ENCODE measurements around the gene MED29. TPM values are rescaled to one million over a fixed set of nuclear protein-coding genes. Genes with fewer than 3 reads are reported as not detected.
A peak's percentile ranks its signal among the peaks of the same experiment; 100 is the strongest.

The MED29 gene
- total and polyA plus RNA-seq, 10 of the 15 experiments (the other 5 are each of a cell fraction or from before 2014, with no cell fraction given), result 3.2 to 36.6 (median 22.8) TPM

- DNase-seq (ENCODE audit: low read depth, low spot score) (no peak), FAIRE-seq (peak; percentile 54), ATAC-seq (no peak)
- Histone ChIP-seq H3K4me2 (ENCODE audit: control insufficient read depth, insufficient read depth) (peak overlapping the region; percentile 25), H3K36me3 (ENCODE audit: control insufficient read depth in 2 of 2, insufficient read depth in 2 of 2, low read length in 1 of 2) (peaks cover 6% of the 10 kb centered on the region in 2 experiments; a peak in 3 of 4 replicates), H3K9ac (ENCODE audit: control insufficient read depth, insufficient read depth, low read length) (peak overlapping the region; percentile 99), H3K4me1 (ENCODE audit: control insufficient read depth, insufficient read depth, low read length) (peaks cover 15% of the 10 kb centered on the region), H3K9me3 (replicated peaks; ENCODE audit: control insufficient read depth, insufficient read depth, low read length) (no peaks in the 10 kb centered on the region), H2AFZ (ENCODE audit: control insufficient read depth, low read depth, low read length) (no peak overlapping the region), H4K20me1 (ENCODE audit: control insufficient read depth, insufficient read depth) (no peaks in the 10 kb centered on the region), H3K27ac (ENCODE audit: control insufficient read depth, insufficient read depth) (peak overlapping the region; percentile 93), H3K4me3 (peak overlapping the region; percentile 98), H3K27me3 (replicated peaks in 1 of 2; ENCODE audit: control insufficient read depth in 2 of 2, insufficient read depth in 2 of 2, low read length in 1 of 2) (no peaks in the 10 kb centered on the region), H3K79me2 (ENCODE audit: control insufficient read depth, insufficient read depth, low read length) (peaks cover 40% of the 10 kb centered on the region)
- ChIA-PET CTCF (interaction anchor here (0.5 to 1.7 kb wide), 11 partner anchors 9 to 258 kb away, joined by 3 to 11 read pairs (median 3); partner anchors contain the start of gene RPS16), RAD21 (ENCODE audit: unreplicated experiment) (interaction anchor here (0.5 to 1.5 kb wide), 7 partner anchors 13 to 89 kb away, joined by 3 to 6 read pairs (median 4); partner anchors contain the start of genes GMFG, MED29, PAF1 and RPS16), POLR2A (interaction anchor here (0.8 to 2.3 kb wide), 5 partner anchors 9 to 125 kb away, joined by 3 to 6 read pairs (median 3); no protein-coding TSS in a partner anchor), SMC1A (ENCODE audit: uncharacterized antibody, unreplicated experiment) (interaction anchor here (1.1 to 1.6 kb wide), 7 partner anchors 10 to 258 kb away, joined by 3 to 6 read pairs (median 4); partner anchors contain the start of gene RPS16)
- no TSS peak for BruUV-seq (replicated peaks)
- 21% methylated on average over 18 of the region's 18 CpGs for WGBS (ENCODE audit: insufficient coverage, insufficient replicate concordance, low lambda C conversion rate, missing lambda C conversion rate)
- intact Hi-C loops (cut with micrococcal nuclease; ENCODE audit: unreplicated experiment) (loop anchor here (2.0 to 10.0 kb wide), 4 partner anchors 17 to 382 kb away; partner anchors contain the start of genes EID2B and FBXO27), in situ Hi-C loops (cut with MboI) (loop anchor here (5.0 kb wide), 1 partner anchor 292 kb away; no protein-coding TSS in a partner anchor)
- TF ChIP-seq BACH1 (IDR thresholded peaks at IDR 0.05; ENCODE audit: borderline replicate concordance) (no peak), NR2C1 (IDR thresholded peaks at IDR 0.05) (no peak), MLLT1 (IDR thresholded peaks at IDR 0.05) (peak; percentile 88), EED (IDR thresholded peaks at IDR 0.05; ENCODE audit: low read depth) (peak; percentile 35; the same call in 1 of the 2 replicates), YY1 (IDR thresholded peaks at IDR 0.05; ENCODE audit: low read depth, low read length) (no peak), HDAC6 (IDR thresholded peaks at IDR 0.05; ENCODE audit: unreplicated experiment) (no peak), SUZ12 (IDR thresholded peaks at IDR 0.05; ENCODE audit: unreplicated experiment) (no peak), NFYB (IDR thresholded peaks at IDR 0.05; ENCODE audit: insufficient read depth, low read depth, low read length) (no peak), POLR2A (IDR thresholded peaks at IDR 0.05; ENCODE audit: low read depth, low read length) (0 out of 2 replicates have a peak, but pooled peaks have one; percentile 11), PAX8 (IDR thresholded peaks at IDR 0.05) (no peak), MXI1 (IDR thresholded peaks at IDR 0.05; ENCODE audit: low read depth, low read length) (no peak), FOS (IDR thresholded peaks at IDR 0.05; ENCODE audit: borderline replicate concordance, extremely low read depth, insufficient read length) (no peak), ZNF622 (IDR thresholded peaks at IDR 0.05) (no peak), EZH2 (IDR thresholded peaks at IDR 0.05; ENCODE audit: borderline replicate concordance, control insufficient read depth, low read depth, low read length) (no peak), IKZF1 (conservative IDR thresholded peaks at IDR 0.05) (0 out of 2 replicates have a peak, but pooled peaks have one; percentile 20), NBN (IDR thresholded peaks at IDR 0.05) (peak; percentile 25; the same call in 1 of the 2 replicates), ESRRA (IDR thresholded peaks at IDR 0.05; ENCODE audit: low read length) (no peak), CHD1 (IDR thresholded peaks at IDR 0.05; ENCODE audit: low read depth, low read length) (no peak), RAD21 (IDR thresholded peaks at IDR 0.05; ENCODE audit: insufficient read depth, low read depth, low read length) (0 out of 2 replicates have a peak, but pooled peaks have one; percentile 9), SIX5 (IDR thresholded peaks at IDR 0.05; ENCODE audit: low read depth, low read length, severe bottlenecking) (no peak), NFXL1 (IDR thresholded peaks at IDR 0.05; ENCODE audit: borderline replicate concordance) (no peak), RELB (IDR thresholded peaks at IDR 0.05; ENCODE audit: low read depth) (0 out of 2 replicates have a peak, but pooled peaks have one; percentile 8)
Observed at GRCh38 chr19:39413911-39414608, 22.9 kb downstream of the MED29 start.

All from GM12878 (cell line).